Endothelial cell of umbilical vein (primary cell): Measurements from ENCODE around the gene KIF23. TPM values are rescaled to one million over a fixed set of nuclear protein-coding genes. Genes with fewer than 3 reads are reported as not detected.

Experiments
- BruUV-seq: library from RNA; stranded (reverse); fragments of 400-500 nt; replicated peaks from 2 replicates; lab custom pipeline; 2021; lab: Mats Ljungman, UMichigan
- CTCF ChIA-PET: fragments of 300-600, 350-600 bp; sonication (Branson Sonifier 250); formaldehyde crosslinking; loops from one replicate; lab custom pipeline; 2021; ENCODE audit warnings: antibody characterized with exemption, inconsistent platforms; lab: Charles Lee
- POLR2A ChIA-PET: fragments of 300-600, 350-600 bp; sonication (Branson Sonifier 250); formaldehyde crosslinking; loops from one replicate; lab custom pipeline; 2021; ENCODE audit warnings: antibody characterized with exemption, inconsistent platforms; lab: Charles Lee
- DNase-seq: peaks from one replicate; pipeline ENCODE4 v3.0.0-alpha.2; 2011; ENCODE audit warnings: low read depth, low spot score
- FAIRE-seq: peaks from 2 replicates; lab custom pipeline; 2011; peaks lifted over from hg19 to GRCh38; lab: Jason Lieb, UNC
- H2AFZ ChIP-seq: 2 replicates; pipeline ENCODE4 v1.6.0; 2012; ENCODE audit warnings: low read depth, low read length, control low read depth, inconsistent platforms
- H3K27ac ChIP-seq: 2 replicates; pipeline ENCODE4 v1.5.1; 2011; ENCODE audit warnings: low read depth, mild to moderate bottlenecking, control low read depth, low read length, moderate library complexity; ENCODE audit not compliant: insufficient read depth
- H3K27me3 ChIP-seq, 2 experiments: 2 replicates each; pipeline versions ENCODE4 v1.6.0 to v1.6.1; 2011; ENCODE audit warnings: low read length in 2 of 2, mixed read lengths in 1 of 2; ENCODE audit not compliant: control insufficient read depth in 2 of 2, insufficient read depth in 2 of 2
- H3K36me3 ChIP-seq, 2 experiments: 2 replicates in 1 of 2; 3 replicates in 1 of 2; pipeline ENCODE4 v1.5.1; 2011; ENCODE audit warnings: low read length in 2 of 2, mild to moderate bottlenecking in 1 of 2, moderate library complexity in 1 of 2; ENCODE audit not compliant: control insufficient read depth in 2 of 2, insufficient read depth in 2 of 2; ENCODE audit errors: extremely low read depth in 1 of 2
- H3K4me1 ChIP-seq: 3 replicates; pipeline ENCODE4 v1.5.1; 2011; ENCODE audit warnings: mild to moderate bottlenecking, low read length; ENCODE audit not compliant: control insufficient read depth, insufficient read depth; ENCODE audit errors: extremely low read depth
- H3K4me2 ChIP-seq: 2 replicates; pipeline ENCODE4 v1.6.1; 2011; ENCODE audit warnings: low read length, control low read depth, mixed read lengths; ENCODE audit not compliant: insufficient read depth
- H3K4me3 ChIP-seq, 3 experiments: fragments of 200-600 bp in 1 of 3; sonication (generic), shearing (Covaris generic) in 1 of 3; replicated peaks in 1 of 3; 2 replicates each; pipeline ENCODE4 v1.5.1; 2011 to 2016; ENCODE audit warnings: control low read depth in 3 of 3, low read length in 3 of 3, mild to moderate bottlenecking in 2 of 3, inconsistent platforms in 1 of 3, low read depth in 1 of 3, moderate library complexity in 1 of 3; ENCODE audit not compliant: insufficient read depth in 1 of 3
- H3K79me2 ChIP-seq: 2 replicates; pipeline ENCODE4 v1.6.0; 2012; ENCODE audit warnings: low read length, inconsistent platforms; ENCODE audit not compliant: control insufficient read depth, insufficient read depth
- H3K9ac ChIP-seq: replicated peaks from 2 replicates; pipeline ENCODE3; 2011; ENCODE audit warnings: low read length, control low read depth; ENCODE audit not compliant: insufficient read depth; ENCODE audit errors: extremely low read depth
- H3K9me1 ChIP-seq: replicated peaks from 3 replicates; pipeline ENCODE4 v1.6.0; 2011; ENCODE audit warnings: mild to moderate bottlenecking, low read length; ENCODE audit not compliant: control insufficient read depth, insufficient read depth; ENCODE audit errors: extremely low read depth
- H3K9me3 ChIP-seq: replicated peaks from 2 replicates; pipeline ENCODE4 v1.5.1; 2012; ENCODE audit warnings: low read length, inconsistent platforms; ENCODE audit not compliant: control insufficient read depth, insufficient read depth
- H4K20me1 ChIP-seq: replicated peaks from 2 replicates; pipeline ENCODE3; 2011; ENCODE audit warnings: mild to moderate bottlenecking, low read length; ENCODE audit not compliant: control insufficient read depth, insufficient read depth; ENCODE audit errors: extremely low read depth
- EZH2 ChIP-seq: IDR thresholded peaks from 2 replicates; pipeline ENCODE4 v1.6.1; 2012; ENCODE audit warnings: borderline replicate concordance, low read depth, mild to moderate bottlenecking, moderate library complexity, low read length, inconsistent platforms; ENCODE audit not compliant: severe bottlenecking
- FOS ChIP-seq: IDR thresholded peaks from 2 replicates; pipeline ENCODE4 v1.6.1; 2011; ENCODE audit warnings: mild to moderate bottlenecking, low read length, moderate library complexity, borderline replicate concordance; ENCODE audit not compliant: insufficient read depth
- GATA2 ChIP-seq: IDR thresholded peaks from 2 replicates; pipeline ENCODE4 v1.7.0; 2011; ENCODE audit warnings: low read depth, mild to moderate bottlenecking, moderate library complexity, mixed read lengths, low read length; ENCODE audit not compliant: insufficient read length, insufficient read depth
- JUN ChIP-seq: IDR thresholded peaks from 2 replicates; pipeline ENCODE4 v1.6.1; 2011; ENCODE audit warnings: borderline replicate concordance, low read depth; ENCODE audit not compliant: insufficient read length, insufficient read depth
- MYC ChIP-seq: IDR thresholded peaks from one replicate; pipeline ENCODE4 v1.6.1; 2011; ENCODE audit warnings: mild to moderate bottlenecking, low read depth, low read length
- POLR2A ChIP-seq: IDR thresholded peaks from 2 replicates; pipeline ENCODE4 v1.6.1; 2012; ENCODE audit warnings: low read depth, mild to moderate bottlenecking, control low read depth, low read length
- POLR2AphosphoS5 ChIP-seq: IDR thresholded peaks from 2 replicates; pipeline ENCODE4 v1.6.1; 2012; ENCODE audit warnings: low read depth, mild to moderate bottlenecking, control low read depth, low read length, moderate library complexity; ENCODE audit not compliant: insufficient read depth
- dilution Hi-C: fragments of 300-500 bp; cut with MboI; formaldehyde crosslinking; loops from one replicate; pipeline ENCODE4 v1.15.0; 2019; ENCODE audit warnings: low sequenced_read_pairs; ENCODE audit not compliant: extremely low pct_ligation_motif_present
- intact Hi-C: fragments of 100-400 bp; cut with micrococcal nuclease; formaldehyde crosslinking; loops from one replicate; pipeline ENCODE4 v1.10.0; 2022
- polyA plus RNA-seq, 4 experiments: library from polyadenylated mRNA; depleted of rRNA in 3 of 4; stranded (reverse) in 3 of 4; unstranded in 1 of 4; fragments of >200 nt; gene quantifications; 2 replicates each; pipeline versions ENCODE4 v1.2.1 to v1.2.3, GENCODE V29; 2011 to 2012; ENCODE audit warnings: missing spikeins in 1 of 4
- total RNA-seq: library from RNA; stranded (reverse); gene quantifications from 2 replicates; pipeline ENCODE4 v1.2.3, GENCODE V29; 2021
- TF ChIP-seq, protein P1 (sequence below): IDR thresholded peaks from 2 replicates; pipeline ENCODE4 v1.6.1; 2011; ENCODE audit not compliant: insufficient read depth, insufficient read length
- TF ChIP-seq, protein P2 (sequence below), 2 donors: IDR thresholded peaks; 1 replicate in 1 of 2; 2 replicates in 1 of 2; pipeline ENCODE4 v1.5.1; 2011; ENCODE audit warnings: low read length in 2 of 2, mild to moderate bottlenecking in 2 of 2, moderate library complexity in 2 of 2, control low read depth in 1 of 2, inconsistent platforms in 1 of 2, low read depth in 1 of 2; ENCODE audit not compliant: insufficient read depth in 1 of 2; ENCODE audit errors: extremely low read depth in 1 of 2

The KIF23 gene
- total and polyA plus RNA-seq, 2 donors (not counting 3 experiments of a cell fraction or from before 2014, with no cell fraction given) = 25.4 to 64.7 TPM

DNA sequence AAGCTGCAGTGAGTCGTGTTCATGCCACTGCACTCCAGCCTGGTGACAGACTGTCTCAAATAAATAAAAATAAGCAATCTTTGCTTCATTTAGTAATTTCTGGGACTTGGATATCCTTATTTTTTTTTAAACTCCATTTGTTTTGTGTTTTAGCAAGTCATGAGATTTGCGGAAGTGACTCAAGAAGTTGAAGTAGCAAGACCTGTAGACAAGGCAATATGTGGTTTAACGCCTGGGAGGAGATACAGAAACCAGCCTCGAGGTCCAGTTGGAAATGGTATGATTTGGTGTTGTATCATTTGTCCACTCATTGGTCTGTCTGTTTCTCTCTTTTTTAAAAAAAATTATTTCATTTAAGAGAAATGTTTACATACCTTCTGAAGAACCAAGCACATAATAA, 21.8 kb downstream of the KIF23 start:
- no peak for TF ChIP-seq FOS
- no peak for TF ChIP-seq GATA2
- no peak for TF ChIP-seq POLR2AphosphoS5
- TF ChIP-seq, protein P1, sequence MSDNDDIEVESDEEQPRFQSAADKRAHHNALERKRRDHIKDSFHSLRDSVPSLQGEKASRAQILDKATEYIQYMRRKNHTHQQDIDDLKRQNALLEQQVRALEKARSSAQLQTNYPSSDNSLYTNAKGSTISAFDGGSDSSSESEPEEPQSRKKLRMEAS = no peak
- TF ChIP-seq POLR2A = no peak
- dilution Hi-C loops (no loop called here), intact Hi-C loops (no loop called here)
- H3K4me3 ChIP-seq = no peak overlapping the region
- no peaks in the 10 kb centered on the region for H3K27me3 ChIP-seq
- H3K4me1 ChIP-seq = no peaks in the 10 kb centered on the region
- H3K27ac ChIP-seq = no peak overlapping the region
- CTCF ChIA-PET = no interaction called here
- BruUV-seq = no TSS peak
- POLR2A ChIA-PET = no interaction called here
- DNase-seq (no peak), FAIRE-seq (no peak)
- peaks cover 12% of the 10 kb centered on the region for H3K79me2 ChIP-seq
- no peak overlapping the region for H3K4me2 ChIP-seq
- no peaks in the 10 kb centered on the region for H3K9me1 ChIP-seq
- H3K9me3 ChIP-seq = no peaks in the 10 kb centered on the region
- H3K9ac ChIP-seq = no peak overlapping the region
- peaks cover 6 to 37% of the 10 kb centered on the region in 2 experiments for H3K36me3 ChIP-seq
- H4K20me1 ChIP-seq = no peaks in the 10 kb centered on the region
- no peak overlapping the region for H2AFZ ChIP-seq

DNA sequence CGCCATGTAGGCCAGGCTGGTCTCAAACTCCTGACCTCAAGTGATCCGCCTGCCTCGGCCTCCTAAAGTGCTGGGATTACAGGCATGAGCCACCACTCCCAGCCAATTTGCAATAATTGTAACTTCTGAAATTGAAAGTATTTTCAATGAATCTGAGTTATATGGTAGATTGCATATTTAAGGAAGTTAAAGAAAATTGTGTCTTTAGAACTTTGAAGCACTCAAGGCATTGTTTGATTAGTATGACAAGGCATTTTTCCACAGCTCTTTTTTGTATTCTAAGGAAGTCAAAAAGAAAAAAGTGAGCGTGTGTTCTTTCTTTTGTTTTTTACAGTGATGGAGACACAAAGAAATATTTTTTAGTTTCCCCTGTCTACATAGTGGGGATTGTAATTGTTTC, 22.8 kb downstream of the KIF23 start:
- Histone ChIP-seq H3K36me3 (peaks cover 6 to 34% of the 10 kb centered on the region in 2 experiments), H3K4me1 (no peaks in the 10 kb centered on the region), H3K27me3 (no peaks in the 10 kb centered on the region), H3K9ac (no peak overlapping the region), H3K9me1 (no peaks in the 10 kb centered on the region), H2AFZ (no peak overlapping the region), H3K4me3 (no peak overlapping the region), H3K27ac (no peak overlapping the region), H3K4me2 (no peak overlapping the region), H3K9me3 (no peaks in the 10 kb centered on the region), H3K79me2 (peaks cover 7% of the 10 kb centered on the region), H4K20me1 (no peaks in the 10 kb centered on the region)
- intact Hi-C loops (no loop called here), dilution Hi-C loops (no loop called here)
- no peak for DNase-seq
- CTCF ChIA-PET = no interaction called here
- FAIRE-seq = no peak
- TF ChIP-seq, protein P1 = no peak
- TF ChIP-seq GATA2 (no peak), FOS (no peak), POLR2AphosphoS5 (no peak), EZH2 (no peak), POLR2A (no peak), JUN (no peak), MYC (no peak)
- TF ChIP-seq, protein P2, sequence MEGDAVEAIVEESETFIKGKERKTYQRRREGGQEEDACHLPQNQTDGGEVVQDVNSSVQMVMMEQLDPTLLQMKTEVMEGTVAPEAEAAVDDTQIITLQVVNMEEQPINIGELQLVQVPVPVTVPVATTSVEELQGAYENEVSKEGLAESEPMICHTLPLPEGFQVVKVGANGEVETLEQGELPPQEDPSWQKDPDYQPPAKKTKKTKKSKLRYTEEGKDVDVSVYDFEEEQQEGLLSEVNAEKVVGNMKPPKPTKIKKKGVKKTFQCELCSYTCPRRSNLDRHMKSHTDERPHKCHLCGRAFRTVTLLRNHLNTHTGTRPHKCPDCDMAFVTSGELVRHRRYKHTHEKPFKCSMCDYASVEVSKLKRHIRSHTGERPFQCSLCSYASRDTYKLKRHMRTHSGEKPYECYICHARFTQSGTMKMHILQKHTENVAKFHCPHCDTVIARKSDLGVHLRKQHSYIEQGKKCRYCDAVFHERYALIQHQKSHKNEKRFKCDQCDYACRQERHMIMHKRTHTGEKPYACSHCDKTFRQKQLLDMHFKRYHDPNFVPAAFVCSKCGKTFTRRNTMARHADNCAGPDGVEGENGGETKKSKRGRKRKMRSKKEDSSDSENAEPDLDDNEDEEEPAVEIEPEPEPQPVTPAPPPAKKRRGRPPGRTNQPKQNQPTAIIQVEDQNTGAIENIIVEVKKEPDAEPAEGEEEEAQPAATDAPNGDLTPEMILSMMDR (IDR thresholded peaks at IDR 0.05; ENCODE audit: extremely low read depth in 1 of 2, insufficient read depth in 1 of 2, low read depth in 1 of 2, low read length in 2 of 2) = no peak
- POLR2A ChIA-PET = no interaction called here
- BruUV-seq = no TSS peak
